ENCODE measurements around the gene COMMD4.
A peak's percentile ranks its signal among the peaks of the same experiment; 100 is the strongest.
"Not testable (repeated sequence)": the region's sequence is repeated elsewhere in the genome, so short reads cannot be mapped to it uniquely, and the experiment has no call there.

The COMMD4 gene

DNA sequence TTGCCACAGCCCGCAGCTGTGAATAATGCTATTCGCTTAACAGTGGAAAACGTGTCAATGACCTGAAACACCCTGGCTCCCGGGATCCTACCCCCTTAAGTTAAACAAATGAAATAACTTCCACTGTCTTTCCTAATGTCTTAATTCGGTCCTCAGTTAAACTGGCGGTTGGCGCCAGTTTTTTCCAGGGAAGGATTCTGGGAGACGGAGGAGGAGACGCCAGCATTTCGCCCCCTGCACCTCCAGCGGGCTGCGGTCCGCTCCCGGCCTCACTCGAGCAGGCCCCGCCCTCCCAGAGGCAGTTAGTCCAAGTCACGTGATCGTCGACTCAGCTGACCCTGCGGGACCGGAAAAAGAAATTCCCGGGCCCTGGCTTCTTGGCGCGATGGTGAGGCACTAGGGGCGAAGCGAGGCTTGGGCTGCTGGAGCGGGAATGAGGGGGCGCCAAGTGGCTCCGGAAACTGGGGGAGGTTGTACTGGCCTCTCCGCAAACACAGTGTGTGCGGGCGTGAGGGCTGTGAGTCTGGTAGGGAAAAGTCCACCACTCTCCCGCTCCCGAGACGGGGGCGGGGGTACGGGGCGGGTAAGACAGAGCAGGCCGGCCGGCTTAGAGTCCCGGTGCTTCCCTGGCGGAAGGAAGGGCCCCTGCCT is at the start of gene COMMD4:
Gene COMMD4 (plus strand): TSS at position 359 of the 651 bp plus-strand sequence. CDS start 27 bp downstream, at position 386.
- DNase-seq (ENCODE audit: low read depth) = peak; percentile 96
- TF ChIP-seq, protein P1, sequence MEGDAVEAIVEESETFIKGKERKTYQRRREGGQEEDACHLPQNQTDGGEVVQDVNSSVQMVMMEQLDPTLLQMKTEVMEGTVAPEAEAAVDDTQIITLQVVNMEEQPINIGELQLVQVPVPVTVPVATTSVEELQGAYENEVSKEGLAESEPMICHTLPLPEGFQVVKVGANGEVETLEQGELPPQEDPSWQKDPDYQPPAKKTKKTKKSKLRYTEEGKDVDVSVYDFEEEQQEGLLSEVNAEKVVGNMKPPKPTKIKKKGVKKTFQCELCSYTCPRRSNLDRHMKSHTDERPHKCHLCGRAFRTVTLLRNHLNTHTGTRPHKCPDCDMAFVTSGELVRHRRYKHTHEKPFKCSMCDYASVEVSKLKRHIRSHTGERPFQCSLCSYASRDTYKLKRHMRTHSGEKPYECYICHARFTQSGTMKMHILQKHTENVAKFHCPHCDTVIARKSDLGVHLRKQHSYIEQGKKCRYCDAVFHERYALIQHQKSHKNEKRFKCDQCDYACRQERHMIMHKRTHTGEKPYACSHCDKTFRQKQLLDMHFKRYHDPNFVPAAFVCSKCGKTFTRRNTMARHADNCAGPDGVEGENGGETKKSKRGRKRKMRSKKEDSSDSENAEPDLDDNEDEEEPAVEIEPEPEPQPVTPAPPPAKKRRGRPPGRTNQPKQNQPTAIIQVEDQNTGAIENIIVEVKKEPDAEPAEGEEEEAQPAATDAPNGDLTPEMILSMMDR (conservative IDR thresholded peaks at IDR 0.05; ENCODE audit: low read depth, low read length) = no peak
- H3K4me3 ChIP-seq (ENCODE audit: low read depth, low read length) = peak within 1 kb of the TSS; percentile 84

DNA sequence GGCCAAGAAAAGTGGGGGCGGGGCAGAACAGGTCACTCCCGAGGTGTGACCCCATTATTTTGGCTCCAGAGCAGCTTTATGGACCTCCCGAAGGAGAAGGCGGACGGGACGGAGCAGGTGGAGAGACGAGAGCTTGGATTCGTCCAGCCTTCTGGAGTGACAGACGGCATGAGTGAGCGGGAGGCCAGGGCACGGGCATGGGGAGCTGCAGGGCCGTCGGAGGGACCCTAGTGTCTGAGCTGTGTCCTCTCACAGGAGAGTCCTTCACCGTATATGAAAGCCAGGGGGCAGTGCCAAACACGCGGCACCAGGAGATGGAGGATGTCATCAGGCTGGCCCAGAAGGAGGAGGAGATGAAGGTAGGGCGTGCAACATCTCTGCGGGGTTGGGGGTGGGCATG is 42.2 kb upstream of the COMMD4 start:
- not testable (repeated sequence) for H3K4me3 ChIP-seq (ENCODE audit: low read depth, low read length); DNase-seq (ENCODE audit: low read depth)

DNA sequence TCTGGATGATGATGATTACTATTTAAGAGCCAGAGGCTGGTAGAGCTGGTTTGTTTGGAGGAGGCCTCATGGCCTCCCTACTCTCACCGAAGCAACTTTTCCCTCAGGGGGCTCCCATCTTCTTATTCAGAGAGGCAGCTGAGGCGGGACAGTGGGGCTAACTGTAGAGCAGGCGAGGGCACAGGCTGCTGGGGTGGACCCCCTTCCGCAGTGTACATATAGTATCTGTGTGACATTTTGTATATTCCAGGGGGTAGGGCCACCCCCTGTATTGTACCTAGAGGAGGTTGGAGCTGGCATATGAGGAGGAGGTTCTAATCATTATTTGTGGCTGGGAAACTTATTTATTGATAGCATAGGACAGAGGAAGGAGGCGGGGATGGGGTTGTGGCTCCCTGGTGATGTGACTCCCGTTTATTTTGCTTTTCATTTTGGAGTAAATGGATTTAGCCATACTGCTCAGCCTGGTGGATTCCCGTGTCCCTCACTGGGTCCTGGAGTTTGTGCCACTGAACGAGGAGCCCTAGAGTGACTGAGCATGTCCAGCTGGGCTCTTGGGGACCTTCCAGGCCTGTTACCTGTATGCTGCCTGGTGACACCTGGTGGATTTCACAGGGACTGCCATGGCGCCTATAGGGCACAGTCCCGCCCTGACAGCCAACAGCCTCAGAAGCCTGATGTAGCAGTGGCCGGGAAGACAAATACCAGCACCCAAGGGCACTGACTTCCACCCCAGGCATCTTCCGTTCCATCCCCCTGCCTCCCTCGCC is 37.1 kb upstream of the COMMD4 start:
- H3K4me3 ChIP-seq (ENCODE audit: low read depth, low read length); DNase-seq (ENCODE audit: low read depth): not testable (repeated sequence)

DNA sequence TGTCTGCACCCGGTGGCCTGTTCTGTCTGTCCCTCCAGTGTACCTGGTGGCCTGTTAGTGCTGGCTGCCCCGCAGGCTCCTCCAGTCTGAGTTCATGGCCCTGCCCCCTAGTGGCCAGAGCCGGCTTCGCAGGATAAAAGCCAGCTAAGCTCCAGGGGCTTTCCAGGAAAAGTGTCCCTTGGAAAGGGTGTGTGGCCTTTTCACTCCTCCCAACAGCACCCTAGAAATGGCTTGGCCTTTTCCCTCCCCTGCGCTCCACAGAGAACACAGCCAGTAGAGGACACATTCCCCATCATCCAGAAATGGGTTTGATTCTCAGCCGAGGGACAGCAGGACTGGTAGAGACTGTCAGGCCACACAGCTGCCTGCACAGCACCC is 36.6 kb upstream of the COMMD4 start:
- H3K4me3 ChIP-seq (ENCODE audit: low read depth, low read length); DNase-seq (ENCODE audit: low read depth): not testable (repeated sequence)
- TF ChIP-seq, protein P1 (conservative IDR thresholded peaks at IDR 0.05; ENCODE audit: low read depth, low read length) = peak; percentile 43

DNA sequence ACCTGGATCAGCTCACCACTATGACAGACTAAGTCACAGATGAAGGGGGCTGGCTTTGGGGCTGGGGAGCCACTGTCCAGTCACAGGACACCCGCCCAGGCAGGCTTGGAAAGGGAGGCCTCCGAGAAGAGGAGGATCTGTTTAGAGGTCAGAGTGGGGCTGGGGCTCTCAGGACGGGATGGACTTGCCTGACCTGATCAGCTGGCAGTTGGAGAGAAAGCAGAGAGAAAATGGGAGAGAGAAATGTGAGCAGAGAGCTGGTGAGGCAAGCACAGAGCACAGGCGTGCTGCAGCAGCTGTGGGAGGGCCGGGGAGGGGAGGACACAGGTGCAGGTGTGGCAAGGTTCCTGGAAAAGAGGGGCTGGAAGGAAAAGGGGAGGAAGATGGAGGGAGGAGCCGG is 35.8 kb upstream of the COMMD4 start:
- not testable (repeated sequence) for DNase-seq (ENCODE audit: low read depth); H3K4me3 ChIP-seq (ENCODE audit: low read depth, low read length)

DNA sequence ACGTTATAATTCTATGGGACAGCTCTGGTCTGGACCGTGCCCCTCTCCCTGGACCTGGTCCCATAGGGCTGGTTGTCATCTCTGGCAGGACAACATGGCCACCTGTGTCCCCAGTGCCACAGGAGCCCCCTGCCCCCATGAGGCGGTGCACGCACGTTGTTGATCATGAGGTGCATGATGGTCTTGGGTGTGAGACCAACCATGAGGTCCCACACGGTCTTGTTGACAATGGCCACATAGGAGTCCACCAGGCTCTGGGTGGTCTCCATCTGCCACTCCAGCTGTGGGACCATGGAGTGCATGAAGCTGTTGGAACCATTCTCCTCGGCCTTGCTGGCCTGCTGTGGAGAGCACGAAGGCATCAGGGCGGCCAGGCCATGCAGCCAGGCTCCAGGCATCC is 33.5 kb upstream of the COMMD4 start:
- DNase-seq (ENCODE audit: low read depth) = no peak
- TF ChIP-seq, protein P1 (conservative IDR thresholded peaks at IDR 0.05; ENCODE audit: low read depth, low read length) = no peak
- H3K4me3 ChIP-seq (ENCODE audit: low read depth, low read length) = no peak overlapping the region

DNA sequence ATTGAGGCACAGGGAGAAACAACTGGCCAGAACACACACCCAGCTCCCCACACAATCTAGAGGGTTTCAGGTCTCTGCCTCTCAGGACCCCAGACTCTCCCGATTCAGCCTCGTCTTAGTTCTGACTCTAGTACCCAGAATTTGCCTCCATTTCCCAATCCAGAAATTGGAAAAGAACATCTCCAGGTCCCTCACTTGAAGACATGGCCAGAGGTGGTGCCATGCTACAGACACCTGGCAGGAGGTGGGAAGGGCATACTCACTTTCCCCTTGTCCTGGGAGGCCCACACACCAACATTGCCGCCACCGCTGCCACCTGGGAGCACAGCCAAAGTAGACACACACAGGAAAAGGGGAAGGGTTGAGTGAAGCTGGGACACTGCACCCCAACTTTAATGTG is 33.1 kb upstream of the COMMD4 start:
- not testable (repeated sequence) for H3K4me3 ChIP-seq (ENCODE audit: low read depth, low read length); DNase-seq (ENCODE audit: low read depth)

DNA sequence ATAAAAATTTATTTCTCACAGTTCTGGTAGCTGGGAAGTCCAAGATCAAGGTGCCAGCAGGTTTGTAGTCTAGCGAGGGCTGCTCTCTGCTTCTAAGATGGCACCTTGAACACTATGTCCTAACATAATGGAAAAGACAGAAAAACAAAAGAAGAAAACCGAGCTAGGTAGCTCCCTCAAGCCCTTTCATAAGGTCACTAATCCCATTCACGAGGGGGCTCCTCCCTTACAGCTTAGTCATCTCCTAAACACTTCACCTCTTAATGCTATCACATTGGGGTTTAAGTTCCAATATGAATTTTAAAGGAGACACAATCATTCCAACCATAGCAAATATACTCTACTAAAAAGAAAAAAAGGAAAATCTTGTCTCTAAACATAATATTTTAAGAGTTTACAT is 29.7 kb upstream of the COMMD4 start:
- H3K4me3 ChIP-seq (ENCODE audit: low read depth, low read length) = no peak overlapping the region
- TF ChIP-seq, protein P1 (conservative IDR thresholded peaks at IDR 0.05; ENCODE audit: low read depth, low read length) = no peak
- DNase-seq (ENCODE audit: low read depth) = no peak

DNA sequence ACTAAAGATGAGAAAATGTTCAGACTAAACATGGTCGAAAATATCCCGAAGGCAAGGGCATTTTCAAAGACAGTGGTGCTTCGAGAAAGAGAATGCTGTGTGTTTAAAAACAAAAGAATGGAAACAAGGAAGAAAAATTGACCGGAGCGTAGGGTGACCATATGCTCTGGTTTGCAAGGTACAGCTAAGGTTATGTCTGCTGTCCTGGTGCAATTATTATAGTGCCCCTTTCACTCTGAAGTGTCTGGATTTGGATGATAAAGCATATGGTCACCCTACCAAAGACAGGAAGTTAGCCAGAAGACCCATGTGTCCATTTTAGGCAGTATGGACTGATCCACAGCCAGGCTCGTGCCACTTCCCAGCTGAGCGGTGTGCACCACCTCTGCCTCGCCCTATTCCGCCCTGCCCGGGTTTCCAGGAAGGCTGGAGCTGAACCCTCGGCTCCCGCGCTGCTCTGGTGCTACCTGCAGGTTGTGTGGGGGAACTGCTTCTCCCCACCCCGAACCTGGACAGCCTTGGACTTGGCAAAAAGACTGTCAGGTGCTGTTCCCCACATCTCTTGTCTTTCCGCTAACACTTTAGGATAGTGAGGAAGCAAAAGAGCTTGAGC is 28.0 kb upstream of the COMMD4 start:
- H3K4me3 ChIP-seq (ENCODE audit: low read depth, low read length) = no peak overlapping the region
- TF ChIP-seq, protein P1 (conservative IDR thresholded peaks at IDR 0.05; ENCODE audit: low read depth, low read length) = peak; percentile 65
- DNase-seq (ENCODE audit: low read depth) = peak; percentile 47

Data from choroid plexus epithelial cell (primary cell).